BE2C (cell line): ENCODE measurements around the gene KNSTRN.

Experiments
- DNase-seq: peaks from one replicate; pipeline ENCODE4 v3.0.0-alpha.2; 2020
- H3K27me3 ChIP-seq: fragments of 250-450 bp; sonication (Bioruptor Pico); 2 replicates; pipeline ENCODE4 v1.5.1; 2020; ENCODE audit warnings: mild to moderate bottlenecking
- H3K36me3 ChIP-seq: fragments of 250-450 bp; sonication (Bioruptor Pico); 2 replicates; pipeline ENCODE4 v1.5.1; 2020; ENCODE audit warnings: mild to moderate bottlenecking
- H3K4me1 ChIP-seq: fragments of 250-450 bp; sonication (Bioruptor Pico); 2 replicates; pipeline ENCODE4 v1.5.1; 2020
- H3K4me3 ChIP-seq: 2 replicates; pipeline ENCODE4 v1.5.1; 2011; ENCODE audit warnings: low read depth, low read length
- H3K9me3 ChIP-seq: fragments of 250-450 bp; sonication (Bioruptor Pico); 2 replicates; pipeline ENCODE4 v1.5.1; 2020
- CTCF ChIP-seq: IDR thresholded peaks from 2 replicates; pipeline ENCODE4 v1.5.1; 2012; ENCODE audit warnings: mild to moderate bottlenecking, low read depth, low read length

KNSTRN gene

DNA sequence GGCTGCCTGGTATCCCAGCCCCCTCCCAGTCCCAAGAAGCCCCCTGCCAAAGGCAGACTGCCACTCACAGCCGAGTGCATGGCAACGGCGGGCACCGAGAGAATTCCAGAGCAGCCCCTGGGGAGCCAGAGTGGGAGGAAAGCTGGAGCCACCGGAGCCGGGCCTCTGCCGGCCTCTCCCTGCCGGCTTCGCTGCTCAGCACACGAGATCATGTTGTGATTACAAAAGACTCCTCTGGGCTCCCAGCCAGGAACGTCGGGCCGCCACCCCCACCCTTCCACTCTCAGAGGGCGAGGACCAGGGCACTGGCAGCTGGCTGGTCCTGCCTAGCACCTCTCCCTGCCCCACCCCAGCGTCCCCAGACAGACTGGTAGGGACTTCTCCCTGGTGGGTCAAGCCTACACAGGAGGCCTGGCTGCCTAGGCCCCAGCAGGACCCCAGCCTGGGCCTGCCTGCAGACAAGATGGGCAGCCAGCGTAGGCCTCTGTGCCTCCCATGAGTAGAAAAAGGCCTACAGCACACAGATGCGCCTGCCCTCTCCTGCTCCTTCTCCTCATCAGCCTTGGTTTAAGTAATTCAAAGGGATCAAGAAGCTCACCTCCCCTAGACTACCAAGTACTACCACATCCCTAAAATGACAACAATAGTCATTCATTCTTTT is 41.7 kb upstream of the KNSTRN start, which contains the start of gene CCDC9B:
Gene CCDC9B (minus strand): TSS at position 200 of the 661 bp plus-strand sequence. CDS start 120 bp downstream, at position 80.
- Histone ChIP-seq H3K4me3 (peak within 1 kb of the TSS; percentile 46), H3K27me3 (no peaks in the 10 kb centered on the region), H3K9me3 (no peaks in the 10 kb centered on the region), H3K4me1 (peaks cover 50% of the 10 kb centered on the region), H3K36me3 (no peaks in the 10 kb centered on the region)
- no peak for TF ChIP-seq CTCF
- DNase-seq: peak; percentile 94

DNA sequence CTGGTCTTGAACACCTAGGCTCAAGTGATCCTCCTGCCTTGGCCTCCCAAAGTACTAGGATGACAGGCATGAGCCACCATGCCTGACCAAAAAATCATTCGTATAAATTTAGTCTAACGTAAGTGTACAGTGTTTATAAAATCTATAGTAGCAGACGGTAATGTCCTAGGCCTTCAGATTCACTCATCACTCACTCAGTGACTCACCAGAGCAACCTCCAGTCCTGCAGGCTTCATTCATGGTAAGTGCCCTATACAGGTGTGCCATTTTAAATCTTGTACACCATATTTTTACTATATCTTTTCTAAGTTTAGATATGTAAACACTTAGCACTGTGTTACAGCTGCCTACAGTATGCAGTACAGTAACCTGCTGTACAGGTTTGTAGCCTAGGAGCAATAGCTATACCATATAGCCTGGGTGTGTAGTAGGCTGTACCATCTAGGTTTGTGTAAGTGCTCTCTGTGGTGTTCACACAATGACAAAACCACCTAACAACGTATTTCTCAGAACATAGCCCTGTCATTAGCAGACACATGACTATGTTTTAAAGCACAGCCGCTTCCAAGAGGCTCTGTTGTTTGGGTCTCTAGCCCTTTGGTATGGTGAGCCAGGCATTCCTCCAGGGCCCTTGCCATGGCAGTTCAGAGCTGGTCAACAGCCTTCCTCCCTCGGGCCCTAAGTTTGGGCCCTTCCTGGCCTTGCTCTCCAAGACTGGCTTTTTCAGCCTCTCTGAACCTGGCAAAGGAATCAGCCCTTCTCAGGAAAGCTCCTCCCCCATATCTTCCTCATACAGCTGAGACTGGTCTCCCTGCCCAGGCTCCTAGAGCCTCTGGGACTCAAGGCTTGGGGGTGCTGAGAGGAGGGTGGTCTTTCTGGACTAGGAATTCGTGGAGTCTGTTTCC is 39.9 kb upstream of the KNSTRN start:
- no peaks in the 10 kb centered on the region for H3K36me3 ChIP-seq
- no peaks in the 10 kb centered on the region for H3K9me3 ChIP-seq
- H3K4me1 ChIP-seq: peaks cover 36% of the 10 kb centered on the region
- no peak for DNase-seq
- H3K27me3 ChIP-seq: no peaks in the 10 kb centered on the region
- H3K4me3 ChIP-seq: no peak overlapping the region
- no peak for TF ChIP-seq CTCF

GRCh38 chr15:40343512-40343911 is 39.0 kb upstream of the KNSTRN start:
- Histone ChIP-seq H3K4me1 (peaks cover 28% of the 10 kb centered on the region), H3K27me3 (no peaks in the 10 kb centered on the region), H3K36me3 (no peaks in the 10 kb centered on the region), H3K9me3 (no peaks in the 10 kb centered on the region), H3K4me3 (no peak overlapping the region)
- no peak for DNase-seq
- no peak for TF ChIP-seq CTCF

DNA sequence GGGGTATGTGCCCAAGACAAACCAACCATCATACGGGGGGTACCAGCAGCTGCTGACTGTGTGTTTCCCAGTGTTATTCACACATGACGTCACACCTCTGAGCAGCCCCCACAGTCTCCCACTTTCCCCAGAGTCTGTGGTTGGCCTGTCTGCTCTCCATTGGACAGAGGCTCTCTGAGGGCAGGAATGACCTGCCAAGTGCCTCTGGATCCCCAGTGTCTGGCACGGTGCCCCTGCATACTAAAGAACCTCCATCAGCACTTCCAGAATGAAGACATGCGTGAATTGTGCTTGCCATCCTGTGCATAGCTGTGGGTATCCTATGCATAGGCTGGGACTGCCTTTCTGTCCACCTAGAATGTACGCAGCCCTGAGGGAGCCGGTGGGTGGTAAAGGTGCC is 38.3 kb upstream of the KNSTRN start:
- peaks cover 21% of the 10 kb centered on the region for H3K4me1 ChIP-seq

DNA sequence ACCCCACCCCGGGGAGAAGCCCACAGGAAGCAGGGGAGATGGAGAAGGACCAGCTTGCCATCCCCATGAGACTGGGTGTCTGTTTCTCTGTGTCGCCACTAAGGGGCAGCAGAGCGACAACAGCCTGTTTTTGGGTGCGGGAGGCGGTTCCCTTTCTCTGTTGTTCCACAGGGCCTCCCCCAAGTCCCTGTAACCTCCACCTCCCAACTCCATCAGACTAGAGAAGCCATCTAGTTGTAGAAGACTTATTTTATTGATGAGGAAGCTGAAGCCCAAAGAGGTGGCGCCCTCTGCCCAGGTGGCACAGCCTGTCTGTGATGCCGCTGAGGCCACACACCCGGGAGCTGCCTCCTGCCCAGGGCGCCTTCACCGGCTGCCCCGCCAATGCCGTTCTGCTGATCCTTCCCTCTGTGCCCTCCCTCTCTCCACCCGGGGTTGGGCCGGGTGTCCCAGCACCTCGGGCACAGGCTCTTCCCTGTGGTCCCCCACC is 37.8 kb upstream of the KNSTRN start:
- Histone ChIP-seq H3K36me3 (no peaks in the 10 kb centered on the region), H3K4me3 (no peak overlapping the region), H3K27me3 (no peaks in the 10 kb centered on the region), H3K9me3 (no peaks in the 10 kb centered on the region), H3K4me1 (peaks cover 16% of the 10 kb centered on the region)
- DNase-seq: peak; percentile 73
- TF ChIP-seq CTCF: peak; percentile 91

More for the DNA sequence above, 38.3 kb upstream of the KNSTRN start:
- Histone ChIP-seq H3K27me3 (no peaks in the 10 kb centered on the region), H3K36me3 (no peaks in the 10 kb centered on the region), H3K9me3 (no peaks in the 10 kb centered on the region), H3K4me3 (no peak overlapping the region)
- no peak for TF ChIP-seq CTCF
- DNase-seq: no peak
